Fibroblast of upper back skin (primary cell): ENCODE measurements around the gene TAOK3.
A peak's percentile ranks its signal among the peaks of the same experiment; 100 is the strongest.
"Not testable (repeated sequence)": the region's sequence is repeated elsewhere in the genome, so short reads cannot be mapped to it uniquely, and the experiment has no call there.

Source experiments
- DNase-seq: peaks from one replicate; pipeline ENCODE4 v3.0.0-alpha.2; 2013

The TAOK3 gene

GRCh38 chr12:118371321-118372282, 1.1 kb downstream of the TAOK3 start:
- no peak for DNase-seq

DNA sequence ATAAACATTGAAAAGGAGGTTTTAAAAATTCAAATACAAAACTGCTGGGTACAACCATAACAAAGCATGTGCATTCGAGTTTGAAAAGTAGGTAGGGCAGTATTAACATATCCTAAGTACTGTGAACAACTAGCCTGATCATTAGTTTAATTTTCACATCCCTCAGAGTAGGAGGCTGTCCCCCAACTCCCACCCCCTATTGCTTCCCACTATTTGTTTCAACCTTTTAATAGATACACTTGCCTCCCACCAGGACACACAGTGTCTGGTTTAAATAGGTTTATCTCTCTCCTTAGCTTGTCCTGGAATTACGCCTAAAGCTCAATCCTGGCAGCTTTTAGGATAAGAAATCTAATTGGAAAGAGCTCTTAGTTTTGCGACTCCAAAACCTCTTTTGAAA, 2.1 kb downstream of the TAOK3 start:
- DNase-seq, result no peak

DNA sequence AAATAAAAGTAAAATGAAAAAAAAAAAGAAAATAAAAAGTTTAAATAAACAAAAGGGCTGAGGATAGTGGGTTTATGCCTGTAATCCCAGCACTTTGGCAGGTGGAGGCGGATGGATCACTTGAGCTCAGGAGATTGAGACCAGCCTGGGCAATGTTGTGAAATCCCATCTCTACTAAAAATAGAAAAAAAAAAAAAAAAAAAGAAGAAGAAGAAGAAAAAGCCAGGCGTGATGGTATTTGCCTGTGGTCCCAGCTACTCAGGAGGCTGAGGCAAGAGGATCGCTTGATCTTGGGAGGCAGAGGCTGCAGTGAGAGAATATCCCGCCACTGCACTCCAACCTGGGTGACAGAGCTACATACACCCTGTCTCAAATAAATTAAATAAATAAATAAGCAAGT, 3.9 kb downstream of the TAOK3 start:
- DNase-seq, result no peak

- no peak for DNase-seq
Measured at GRCh38 chr12:118361889-118362288, 10.8 kb downstream of the TAOK3 start.

DNA sequence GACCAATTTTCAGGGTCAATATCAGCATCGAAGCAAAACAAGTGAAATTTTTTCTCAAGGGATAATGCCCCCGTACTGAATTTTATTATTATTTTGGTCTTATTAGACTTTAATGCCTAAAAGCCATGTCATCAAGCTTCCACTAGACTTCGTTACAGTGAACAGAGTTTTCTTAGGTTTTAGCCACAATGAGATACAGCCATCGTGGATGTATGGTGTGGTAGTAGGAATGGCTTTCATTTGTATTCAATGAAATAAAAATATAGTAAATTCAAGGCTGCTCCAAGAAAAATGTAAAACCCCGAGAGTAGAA, 11.7 kb downstream of the TAOK3 start:
- no peak for DNase-seq

GRCh38 chr12:118359541-118359915, 13.2 kb downstream of the TAOK3 start:
- DNase-seq, result no peak

GRCh38 chr12:118358612-118359540, 13.8 kb downstream of the TAOK3 start:
- no peak for DNase-seq

- no peak for DNase-seq
Measured at GRCh38 chr12:118358008-118358359, 14.7 kb downstream of the TAOK3 start.

DNA sequence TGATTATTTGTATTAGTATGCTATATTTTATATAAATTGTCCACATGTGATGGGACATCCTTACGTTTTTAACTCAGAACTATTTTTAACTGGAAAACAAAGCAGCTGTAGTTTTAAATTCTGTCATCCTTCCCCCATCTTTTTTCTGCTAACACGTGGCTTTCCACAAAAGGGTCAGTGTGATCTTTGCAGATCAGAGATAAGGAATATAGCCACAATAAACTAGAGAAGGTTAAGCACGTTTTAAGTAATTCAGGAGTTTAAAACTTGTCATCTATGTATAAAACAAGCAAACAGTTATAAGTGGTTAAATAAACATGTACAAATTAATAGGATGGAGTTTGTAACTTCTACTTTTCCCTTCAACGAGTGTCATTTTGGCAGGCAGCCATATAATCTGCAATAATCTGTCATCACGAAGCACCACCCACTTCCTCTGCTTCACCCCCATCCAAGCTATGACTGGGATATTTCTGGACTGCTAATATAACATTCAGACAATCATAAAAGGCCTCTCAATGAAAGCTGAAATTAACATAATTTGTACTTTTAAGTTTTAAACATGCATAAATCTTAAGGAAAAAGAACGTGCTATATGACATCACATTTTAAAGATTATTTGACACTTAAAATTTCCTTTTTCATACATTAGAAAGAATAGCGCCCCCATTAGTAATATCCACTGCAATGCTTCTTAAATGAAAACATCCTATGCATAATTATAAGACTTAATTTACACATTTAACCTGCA, 15.3 kb downstream of the TAOK3 start:
- peak; percentile 68 for DNase-seq

- DNase-seq, result peak; percentile 87
Measured at GRCh38 chr12:118356809-118357256, 15.9 kb downstream of the TAOK3 start.

DNA sequence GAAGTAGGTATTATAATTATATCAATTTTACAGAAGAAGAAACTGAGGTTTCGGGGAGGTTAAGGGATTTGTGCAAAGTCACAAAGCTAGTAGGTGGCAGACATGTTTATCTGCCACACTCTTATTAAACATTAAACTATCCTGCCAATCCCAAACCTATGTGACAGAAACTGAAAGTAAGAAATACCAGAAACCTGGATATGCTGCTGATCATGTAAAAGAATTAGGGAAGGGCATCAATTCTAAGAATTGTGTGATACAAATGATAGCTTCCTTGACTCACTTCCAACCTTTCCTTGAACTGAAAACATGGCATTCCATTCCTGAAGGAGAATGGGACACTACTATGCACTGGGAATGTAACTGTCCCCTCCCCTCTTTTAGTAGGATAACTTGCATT, 16.9 kb downstream of the TAOK3 start:
- peak; percentile 58 for DNase-seq

- DNase-seq, result no peak
Measured at GRCh38 chr12:118354903-118355302, 17.8 kb downstream of the TAOK3 start.

DNA sequence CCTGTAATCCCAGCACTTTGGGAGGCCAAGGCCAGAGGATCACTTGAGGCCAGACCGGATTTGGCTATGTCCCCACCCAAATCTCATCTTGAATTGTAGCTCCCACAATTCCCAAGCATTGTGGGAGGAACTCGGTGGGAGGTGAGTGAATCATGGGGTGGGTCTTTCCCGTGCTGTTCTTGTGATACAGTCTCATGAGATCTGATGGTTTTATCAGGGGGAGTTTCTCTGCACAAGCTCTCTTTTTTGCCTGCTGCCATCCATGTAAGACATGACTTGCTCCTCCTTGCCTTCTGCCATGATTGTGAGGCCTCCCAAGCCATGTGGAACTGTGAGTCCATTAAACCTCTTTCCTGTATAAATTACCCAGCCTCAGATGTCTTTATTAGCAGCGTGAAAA, 18.2 kb downstream of the TAOK3 start:
- DNase-seq, result not testable (repeated sequence)

- no peak for DNase-seq
Measured at GRCh38 chr12:118353721-118354120, 19.0 kb downstream of the TAOK3 start.

DNA sequence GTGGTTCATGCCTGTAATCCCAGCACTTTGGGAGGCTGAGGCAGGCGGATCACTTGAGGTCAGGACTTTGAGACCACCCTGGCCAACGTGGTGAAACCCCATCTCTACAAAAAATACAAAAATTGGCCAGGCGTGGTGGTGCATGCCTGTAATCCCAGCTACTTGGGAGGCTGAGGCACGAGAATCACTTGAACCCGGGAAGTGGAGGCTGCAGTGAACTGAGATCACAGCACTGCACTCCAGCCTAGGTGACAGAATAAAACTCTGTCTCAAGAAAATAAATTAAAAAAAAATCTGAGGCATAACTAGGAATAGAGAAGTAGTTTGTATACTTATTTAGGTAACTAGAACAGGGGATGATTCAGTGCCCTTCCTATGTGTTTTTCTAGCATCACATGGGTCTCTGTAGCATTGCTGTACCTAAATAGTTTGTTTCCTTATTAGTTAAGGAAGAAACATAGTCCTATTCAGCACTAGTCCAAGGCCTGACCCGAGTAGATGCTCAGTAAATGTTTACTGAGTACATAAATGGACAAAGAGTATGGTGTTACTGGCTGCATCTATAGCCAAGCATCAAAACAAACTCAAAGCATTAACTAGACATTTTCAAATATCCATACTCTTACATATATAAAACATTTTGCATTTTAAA, 21.7 kb downstream of the TAOK3 start:
- DNase-seq, result no peak

DNA sequence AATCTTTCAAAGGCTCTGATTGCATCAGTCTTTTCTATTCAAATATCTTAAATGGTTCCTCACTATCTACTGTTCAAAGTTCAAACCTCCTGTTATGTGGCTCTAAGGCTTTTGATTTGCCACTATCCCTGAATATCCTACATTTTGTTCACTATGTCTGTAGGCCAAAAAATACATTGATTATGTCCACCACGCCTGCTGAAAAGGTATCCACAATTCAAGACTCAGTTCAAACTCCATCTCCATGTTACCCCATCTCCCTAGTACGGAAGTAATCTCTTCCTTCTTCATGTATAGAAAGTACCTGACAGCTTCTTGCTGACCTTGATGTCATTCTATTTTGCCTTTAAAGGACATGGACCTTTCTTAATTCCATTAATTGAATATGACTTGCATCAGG, 24.8 kb downstream of the TAOK3 start:
- no peak for DNase-seq

DNA sequence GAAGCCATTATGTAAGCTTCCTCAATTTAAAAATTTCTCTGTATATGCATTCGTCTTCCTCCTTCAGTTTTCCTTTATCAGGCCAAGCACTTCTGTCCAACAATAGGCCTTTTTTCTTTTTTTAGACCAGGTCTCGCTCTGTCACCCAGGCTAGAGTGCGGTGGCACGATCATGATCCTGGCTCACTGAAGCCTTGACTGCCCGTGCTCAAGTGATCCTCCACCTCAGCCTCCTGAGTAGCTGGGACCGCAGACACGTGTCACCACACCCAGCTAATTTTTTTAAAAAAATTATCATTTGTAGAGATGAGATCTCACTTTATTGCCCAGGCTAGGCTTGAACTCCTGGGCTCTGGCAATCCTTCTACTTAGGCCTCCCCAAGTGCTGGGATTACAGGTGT, 25.8 kb downstream of the TAOK3 start:
- no peak for DNase-seq

- no peak for DNase-seq
Measured at GRCh38 chr12:118345355-118345754, 27.4 kb downstream of the TAOK3 start.

DNA sequence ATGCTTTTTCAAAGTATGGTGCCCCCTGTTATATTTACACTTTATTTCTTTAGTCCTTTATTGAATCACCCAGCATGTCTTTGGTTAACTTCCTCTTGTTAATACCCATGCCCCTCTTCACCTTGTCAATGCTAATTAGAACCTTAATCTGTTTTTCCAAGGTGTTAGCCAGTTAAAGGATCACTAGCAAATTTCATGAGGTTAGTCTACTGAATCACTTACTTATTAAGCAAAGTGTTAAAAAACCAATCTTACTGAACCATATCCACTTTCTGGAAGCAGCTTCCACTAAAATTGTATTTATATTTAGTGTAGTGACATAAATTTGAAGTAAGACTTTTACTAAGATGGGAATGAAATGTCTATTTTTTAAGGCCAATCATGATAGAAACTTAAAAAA, 27.9 kb downstream of the TAOK3 start:
- no peak for DNase-seq

DNA sequence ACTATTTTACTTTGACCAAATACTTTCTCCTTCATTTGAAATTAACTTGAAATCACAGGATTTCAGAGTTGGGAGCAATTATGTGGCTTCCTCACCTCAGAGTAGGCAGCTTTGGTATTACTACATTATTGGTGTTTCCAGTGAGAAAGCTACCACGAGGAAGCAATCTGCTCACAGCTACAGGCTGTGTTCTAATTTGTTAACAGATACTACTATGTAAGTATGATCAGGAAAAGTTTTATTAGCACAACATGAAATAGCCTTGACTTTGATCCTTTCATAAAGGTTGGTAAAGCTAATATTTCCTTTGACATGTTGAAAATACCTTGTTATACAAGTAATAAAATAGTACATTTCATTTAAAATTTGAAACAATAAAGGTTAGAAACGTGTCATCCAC, 30.6 kb downstream of the TAOK3 start:
- no peak for DNase-seq

DNA sequence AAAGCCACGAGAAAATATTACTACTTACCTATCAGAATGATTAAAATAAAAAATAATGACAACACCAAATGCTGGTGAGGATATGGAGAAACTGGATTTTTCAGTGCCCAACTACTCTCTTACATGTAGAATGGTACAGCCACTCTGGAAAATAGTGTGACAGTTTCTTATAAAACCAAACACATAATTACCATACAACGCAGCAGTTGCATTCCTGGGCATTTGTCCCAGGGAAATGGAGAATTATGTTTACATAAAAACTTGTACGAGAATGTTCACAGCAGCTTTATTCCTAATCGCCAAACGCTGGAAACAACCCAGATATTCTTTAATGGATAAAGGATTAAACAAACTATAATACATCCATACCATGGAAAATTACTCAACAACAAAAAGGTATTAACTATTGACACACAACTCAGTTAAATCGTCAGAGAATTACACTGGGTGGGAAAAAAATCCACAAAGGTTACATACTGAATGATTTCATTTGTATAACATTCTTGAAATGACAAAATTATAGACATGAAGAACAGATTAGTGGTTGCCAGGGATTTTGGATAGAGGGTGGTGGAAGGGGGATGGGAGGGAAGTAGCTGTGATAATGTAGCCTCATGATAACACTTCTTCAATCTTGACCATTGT, 35.4 kb downstream of the TAOK3 start:
- no peak for DNase-seq

- no peak for DNase-seq
Measured at GRCh38 chr12:118336123-118336522, 36.6 kb downstream of the TAOK3 start.
